ENCODE data around the gene PRAMEF5. TPM values are rescaled to one million over a fixed set of nuclear protein-coding genes. Genes with fewer than 3 reads are reported as not detected.
"Not testable (repeated sequence)": the region's sequence is repeated elsewhere in the genome, so short reads cannot be mapped to it uniquely, and the experiment has no call there.

The PRAMEF5 gene
- total RNA-seq, 1 experiment from 2014 or later = not detected

GRCh38 chr1:13228343-13228781, 25.6 kb upstream of the PRAMEF5 start:
- Histone ChIP-seq H4K8ac (replicated peaks; ENCODE audit: insufficient read length, low read depth, low read length) (no peak overlapping the region), H3K9ac (ENCODE audit: extremely low read depth, insufficient read length, low read length) (no peak overlapping the region), H4K91ac (ENCODE audit: insufficient read length, low read depth, low read length) (no peak overlapping the region), H2AFZ (ENCODE audit: low read length) (no peak overlapping the region), H2BK120ac (ENCODE audit: low read depth, low read length, poor library complexity, severe bottlenecking) (no peak overlapping the region), H3T11ph (ENCODE audit: low read length) (no peak overlapping the region), H3K27me3 (ENCODE audit: insufficient read depth, low read length) (no peaks in the 10 kb centered on the region), H3K23me2 (ENCODE audit: insufficient read length, low read depth, low read length, poor library complexity, severe bottlenecking) (no peaks in the 10 kb centered on the region), H2BK15ac (ENCODE audit: low read depth, low read length) (no peak overlapping the region), H3K4me2 (ENCODE audit: insufficient read depth, insufficient read length, low read length) (no peak overlapping the region), H3K27ac (ENCODE audit: insufficient read length, low read depth, low read length) (no peak overlapping the region), H3K9me3 (ENCODE audit: control insufficient read depth, low read depth, low read length) (peaks cover 82% of the 10 kb centered on the region), H2BK20ac (ENCODE audit: low read depth, low read length, poor library complexity, severe bottlenecking) (no peak overlapping the region), H4K20me1 (ENCODE audit: control insufficient read depth, insufficient read depth, insufficient read length) (no peaks in the 10 kb centered on the region), H2BK12ac (ENCODE audit: insufficient read length, low read depth, low read length) (no peak overlapping the region), H3K4me1 (ENCODE audit: insufficient read depth, low read length) (no peaks in the 10 kb centered on the region), H4K5ac (ENCODE audit: insufficient read length, low read depth, low read length) (no peak overlapping the region), H3K79me1 (ENCODE audit: insufficient read depth, low read depth, low read length, poor library complexity, severe bottlenecking) (no peaks in the 10 kb centered on the region), H3K56ac (ENCODE audit: insufficient read length, low read depth, low read length) (no peak overlapping the region), H2AK5ac (ENCODE audit: insufficient read length, low read length) (no peak overlapping the region), H2BK5ac (ENCODE audit: insufficient read length, low read length) (no peak overlapping the region), H3K4ac (ENCODE audit: low read depth, low read length) (no peak overlapping the region), H3K23ac (ENCODE audit: insufficient read length, low read depth, low read length) (no peak overlapping the region), H3K79me2 (ENCODE audit: insufficient read depth, low read length) (no peaks in the 10 kb centered on the region), H3K18ac (ENCODE audit: insufficient read length, low read depth, low read length) (no peak overlapping the region), H3K14ac (ENCODE audit: insufficient read depth, low read length) (no peak overlapping the region)
- peaks cover 2% of the 10 kb centered on the region for H3K27me3 Mint-ChIP-seq (ENCODE audit: low read depth)
- H3K27ac Mint-ChIP-seq = no peak overlapping the region
- WGBS (ENCODE audit: extremely low coverage, insufficient read length, low lambda C conversion rate) = no CpG with 5 or more reads among the region's 7 CpGs
- H3K9me3 Mint-ChIP-seq = peaks cover 78 to 84% of the 10 kb centered on the region in 2 experiments
- H3K4me1 Mint-ChIP-seq = no peaks in the 10 kb centered on the region
- no peak overlapping the region for H3K4me3 Mint-ChIP-seq
- DNase-seq = no peak
- TF ChIP-seq, protein P1, sequence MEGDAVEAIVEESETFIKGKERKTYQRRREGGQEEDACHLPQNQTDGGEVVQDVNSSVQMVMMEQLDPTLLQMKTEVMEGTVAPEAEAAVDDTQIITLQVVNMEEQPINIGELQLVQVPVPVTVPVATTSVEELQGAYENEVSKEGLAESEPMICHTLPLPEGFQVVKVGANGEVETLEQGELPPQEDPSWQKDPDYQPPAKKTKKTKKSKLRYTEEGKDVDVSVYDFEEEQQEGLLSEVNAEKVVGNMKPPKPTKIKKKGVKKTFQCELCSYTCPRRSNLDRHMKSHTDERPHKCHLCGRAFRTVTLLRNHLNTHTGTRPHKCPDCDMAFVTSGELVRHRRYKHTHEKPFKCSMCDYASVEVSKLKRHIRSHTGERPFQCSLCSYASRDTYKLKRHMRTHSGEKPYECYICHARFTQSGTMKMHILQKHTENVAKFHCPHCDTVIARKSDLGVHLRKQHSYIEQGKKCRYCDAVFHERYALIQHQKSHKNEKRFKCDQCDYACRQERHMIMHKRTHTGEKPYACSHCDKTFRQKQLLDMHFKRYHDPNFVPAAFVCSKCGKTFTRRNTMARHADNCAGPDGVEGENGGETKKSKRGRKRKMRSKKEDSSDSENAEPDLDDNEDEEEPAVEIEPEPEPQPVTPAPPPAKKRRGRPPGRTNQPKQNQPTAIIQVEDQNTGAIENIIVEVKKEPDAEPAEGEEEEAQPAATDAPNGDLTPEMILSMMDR (conservative IDR thresholded peaks at IDR 0.05) = peak; percentile 30; the same call in 2 of the 3 replicates
- peaks cover 9 to 55% (median 26%) of the 10 kb centered on the region in 3 experiments for H3K36me3 Mint-ChIP-seq (ENCODE audit: insufficient read depth in 1 of 3, low read depth in 3 of 3)

- H3K56ac ChIP-seq (ENCODE audit: insufficient read length, low read depth, low read length); H4K20me1 ChIP-seq (ENCODE audit: control insufficient read depth, insufficient read depth, insufficient read length); H4K91ac ChIP-seq (ENCODE audit: insufficient read length, low read depth, low read length); H2BK5ac ChIP-seq (ENCODE audit: insufficient read length, low read length); H2BK12ac ChIP-seq (ENCODE audit: insufficient read length, low read depth, low read length); H3K14ac ChIP-seq (ENCODE audit: insufficient read depth, low read length); H2AK5ac ChIP-seq (ENCODE audit: insufficient read length, low read length); H3K27me3 ChIP-seq (ENCODE audit: insufficient read depth, low read length); H3K23ac ChIP-seq (ENCODE audit: insufficient read length, low read depth, low read length); H3K4me1 ChIP-seq (ENCODE audit: insufficient read depth, low read length); H2BK120ac ChIP-seq (ENCODE audit: low read depth, low read length, poor library complexity, severe bottlenecking); H3K9ac ChIP-seq (ENCODE audit: extremely low read depth, insufficient read length, low read length); H3K27me3 Mint-ChIP-seq (ENCODE audit: low read depth); H2BK15ac ChIP-seq (ENCODE audit: low read depth, low read length); H4K8ac ChIP-seq (replicated peaks; ENCODE audit: insufficient read length, low read depth, low read length); H2BK20ac ChIP-seq (ENCODE audit: low read depth, low read length, poor library complexity, severe bottlenecking); H3T11ph ChIP-seq (ENCODE audit: low read length); H2AFZ ChIP-seq (ENCODE audit: low read length); H3K79me1 ChIP-seq (ENCODE audit: insufficient read depth, low read depth, low read length, poor library complexity, severe bottlenecking); H3K18ac ChIP-seq (ENCODE audit: insufficient read length, low read depth, low read length); DNase-seq; H3K4me1 Mint-ChIP-seq; H3K4me3 Mint-ChIP-seq; H3K23me2 ChIP-seq (ENCODE audit: insufficient read length, low read depth, low read length, poor library complexity, severe bottlenecking); H4K5ac ChIP-seq (ENCODE audit: insufficient read length, low read depth, low read length); H3K27ac ChIP-seq (ENCODE audit: insufficient read length, low read depth, low read length); H3K27ac Mint-ChIP-seq; H3K79me2 ChIP-seq (ENCODE audit: insufficient read depth, low read length); H3K4ac ChIP-seq (ENCODE audit: low read depth, low read length); H3K4me2 ChIP-seq (ENCODE audit: insufficient read depth, insufficient read length, low read length): not testable (repeated sequence)
- H3K36me3 Mint-ChIP-seq (ENCODE audit: insufficient read depth in 1 of 3, low read depth in 3 of 3) = peaks cover 20 to 60% (median 35%) of the 10 kb centered on the region in 3 experiments
- H3K9me3 ChIP-seq (ENCODE audit: control insufficient read depth, low read depth, low read length) = peaks cover 89% of the 10 kb centered on the region
- peaks cover 84 to 90% of the 10 kb centered on the region in 2 experiments for H3K9me3 Mint-ChIP-seq
- WGBS (ENCODE audit: extremely low coverage, insufficient read length, low lambda C conversion rate) = no CpG with 5 or more reads among the region's 5 CpGs
Measured at GRCh38 chr1:13230096-13230495, 23.9 kb upstream of the PRAMEF5 start.
